ENCODE measurements around the gene CYP2U1.
"Not testable (repeated sequence)": the region's sequence is repeated elsewhere in the genome, so short reads cannot be mapped to it uniquely, and the experiment has no call there.

CYP2U1 gene

DNA sequence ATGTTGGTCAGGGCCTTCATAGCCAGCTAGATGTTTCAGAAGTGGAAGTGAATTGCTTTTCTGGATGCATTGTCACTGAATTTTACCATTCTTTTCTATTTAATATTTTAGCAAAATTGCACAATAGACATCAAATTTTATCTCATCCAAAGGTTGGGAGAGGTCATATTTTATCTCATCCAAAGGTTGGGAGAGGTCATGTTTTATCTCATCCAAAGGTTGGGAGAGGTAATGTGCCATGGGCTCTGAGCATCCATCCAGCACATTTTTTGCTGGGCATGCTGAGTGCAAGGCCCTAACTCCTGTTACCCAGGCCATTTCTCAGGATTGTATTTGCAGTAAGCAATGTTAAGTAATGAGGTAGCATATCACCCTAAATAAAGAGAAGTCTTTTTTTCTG is 14.7 kb upstream of the CYP2U1 start:
- no peaks in the 10 kb centered on the region for H3K36me3 ChIP-seq (ENCODE audit: control insufficient read depth, insufficient read depth, low read length)
- H3K4me3 ChIP-seq (ENCODE audit: insufficient read depth, low read depth, low read length), result no peak overlapping the region
- H3K27ac ChIP-seq (ENCODE audit: insufficient read depth, low read depth, low read length, poor library complexity, severe bottlenecking), result no peak overlapping the region
- no peaks in the 10 kb centered on the region for H3K27me3 ChIP-seq (ENCODE audit: control insufficient read depth, insufficient read depth, low read length, poor library complexity, severe bottlenecking)
- no peaks in the 10 kb centered on the region for H3K9me3 ChIP-seq (ENCODE audit: control insufficient read depth, low read length)
- no peaks in the 10 kb centered on the region for H3K4me1 ChIP-seq (ENCODE audit: control insufficient read depth, insufficient read depth, low read length)

GRCh38 chr4:107917500-107917899 is 13.8 kb upstream of the CYP2U1 start:
- Histone ChIP-seq H3K27me3 (ENCODE audit: control insufficient read depth, insufficient read depth, low read length, poor library complexity, severe bottlenecking) (no peaks in the 10 kb centered on the region), H3K4me1 (ENCODE audit: control insufficient read depth, insufficient read depth, low read length) (no peaks in the 10 kb centered on the region), H3K9me3 (ENCODE audit: control insufficient read depth, low read length) (no peaks in the 10 kb centered on the region), H3K4me3 (ENCODE audit: insufficient read depth, low read depth, low read length) (no peak overlapping the region), H3K27ac (ENCODE audit: insufficient read depth, low read depth, low read length, poor library complexity, severe bottlenecking) (no peak overlapping the region), H3K36me3 (ENCODE audit: control insufficient read depth, insufficient read depth, low read length) (no peaks in the 10 kb centered on the region)
- WGBS, 2 experiments, result 91 to 94% methylated on average over 1 to 2 of the region's 2 CpGs

GRCh38 chr4:107922486-107923473 is 8.6 kb upstream of the CYP2U1 start:
- Histone ChIP-seq H3K4me1 (ENCODE audit: control insufficient read depth, insufficient read depth, low read length) (no peaks in the 10 kb centered on the region), H3K36me3 (ENCODE audit: control insufficient read depth, insufficient read depth, low read length) (no peaks in the 10 kb centered on the region), H3K27me3 (ENCODE audit: control insufficient read depth, insufficient read depth, low read length, poor library complexity, severe bottlenecking) (no peaks in the 10 kb centered on the region), H3K27ac (ENCODE audit: insufficient read depth, low read depth, low read length, poor library complexity, severe bottlenecking) (no peak overlapping the region), H3K4me3 (ENCODE audit: insufficient read depth, low read depth, low read length) (no peak overlapping the region), H3K9me3 (ENCODE audit: control insufficient read depth, low read length) (no peaks in the 10 kb centered on the region)
- 82 to 92% methylated on average over 3 of the region's 4 CpGs for WGBS, 2 experiments

GRCh38 chr4:107925713-107926112 is 5.6 kb upstream of the CYP2U1 start:
- H3K27ac ChIP-seq (ENCODE audit: insufficient read depth, low read depth, low read length, poor library complexity, severe bottlenecking); H3K4me1 ChIP-seq (ENCODE audit: control insufficient read depth, insufficient read depth, low read length); H3K9me3 ChIP-seq (ENCODE audit: control insufficient read depth, low read length); H3K4me3 ChIP-seq (ENCODE audit: insufficient read depth, low read depth, low read length); H3K27me3 ChIP-seq (ENCODE audit: control insufficient read depth, insufficient read depth, low read length, poor library complexity, severe bottlenecking); H3K36me3 ChIP-seq (ENCODE audit: control insufficient read depth, insufficient read depth, low read length): not testable (repeated sequence)

DNA sequence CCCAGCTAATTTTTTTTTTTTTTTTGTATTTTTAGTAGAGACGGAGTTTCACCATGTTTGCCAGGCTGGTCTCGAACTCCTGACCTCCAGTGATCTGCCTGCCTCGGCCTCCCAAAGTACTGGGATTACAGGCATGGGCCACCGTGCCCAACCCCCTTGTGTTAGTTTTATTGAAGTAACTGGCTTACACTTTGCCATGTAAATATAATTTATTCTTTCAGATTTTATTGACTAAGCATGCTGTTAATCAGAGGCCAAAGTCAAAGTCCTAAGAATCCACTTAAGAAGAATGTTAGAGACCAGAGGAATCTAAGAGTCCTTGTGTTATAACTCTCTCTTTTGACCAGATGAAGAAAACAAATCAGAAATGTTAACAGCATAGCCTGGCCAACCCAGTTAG is 4.5 kb upstream of the CYP2U1 start:
- H3K4me1 ChIP-seq (ENCODE audit: control insufficient read depth, insufficient read depth, low read length); H3K4me3 ChIP-seq (ENCODE audit: insufficient read depth, low read depth, low read length); H3K9me3 ChIP-seq (ENCODE audit: control insufficient read depth, low read length); H3K27ac ChIP-seq (ENCODE audit: insufficient read depth, low read depth, low read length, poor library complexity, severe bottlenecking); H3K36me3 ChIP-seq (ENCODE audit: control insufficient read depth, insufficient read depth, low read length): not testable (repeated sequence)
- H3K27me3 ChIP-seq (ENCODE audit: control insufficient read depth, insufficient read depth, low read length, poor library complexity, severe bottlenecking), result peaks cover 11% of the 10 kb centered on the region
- 85 to 88% methylated on average over 4 of the region's 4 CpGs for WGBS, 2 experiments

DNA sequence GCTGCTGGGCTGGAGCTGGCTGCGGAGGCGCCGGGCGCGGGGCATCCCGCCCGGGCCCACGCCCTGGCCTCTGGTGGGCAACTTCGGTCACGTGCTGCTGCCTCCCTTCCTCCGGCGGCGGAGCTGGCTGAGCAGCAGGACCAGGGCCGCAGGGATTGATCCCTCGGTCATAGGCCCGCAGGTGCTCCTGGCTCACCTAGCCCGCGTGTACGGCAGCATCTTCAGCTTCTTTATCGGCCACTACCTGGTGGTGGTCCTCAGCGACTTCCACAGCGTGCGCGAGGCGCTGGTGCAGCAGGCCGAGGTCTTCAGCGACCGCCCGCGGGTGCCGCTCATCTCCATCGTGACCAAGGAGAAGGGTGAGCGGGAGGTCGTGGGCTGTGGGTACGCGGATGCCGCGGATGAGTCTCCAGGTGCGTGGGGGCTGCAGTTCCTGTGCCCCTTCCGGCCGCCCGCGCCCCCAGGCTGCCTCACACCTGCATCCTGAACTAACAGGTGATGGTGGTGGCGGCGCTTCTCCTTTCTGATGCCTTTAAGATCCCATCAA is 499 bp downstream of the CYP2U1 start:
- WGBS, 2 experiments, result 6% methylated on average over 45 of the region's 45 CpGs
- Histone ChIP-seq H3K4me3 (ENCODE audit: insufficient read depth, low read depth, low read length) (peak overlapping the region; percentile 79), H3K27me3 (ENCODE audit: control insufficient read depth, insufficient read depth, low read length, poor library complexity, severe bottlenecking) (peaks cover 25% of the 10 kb centered on the region), H3K4me1 (ENCODE audit: control insufficient read depth, insufficient read depth, low read length) (peaks cover 17% of the 10 kb centered on the region), H3K9me3 (ENCODE audit: control insufficient read depth, low read length) (no peaks in the 10 kb centered on the region), H3K27ac (ENCODE audit: insufficient read depth, low read depth, low read length, poor library complexity, severe bottlenecking) (no peak overlapping the region), H3K36me3 (ENCODE audit: control insufficient read depth, insufficient read depth, low read length) (no peaks in the 10 kb centered on the region)

DNA sequence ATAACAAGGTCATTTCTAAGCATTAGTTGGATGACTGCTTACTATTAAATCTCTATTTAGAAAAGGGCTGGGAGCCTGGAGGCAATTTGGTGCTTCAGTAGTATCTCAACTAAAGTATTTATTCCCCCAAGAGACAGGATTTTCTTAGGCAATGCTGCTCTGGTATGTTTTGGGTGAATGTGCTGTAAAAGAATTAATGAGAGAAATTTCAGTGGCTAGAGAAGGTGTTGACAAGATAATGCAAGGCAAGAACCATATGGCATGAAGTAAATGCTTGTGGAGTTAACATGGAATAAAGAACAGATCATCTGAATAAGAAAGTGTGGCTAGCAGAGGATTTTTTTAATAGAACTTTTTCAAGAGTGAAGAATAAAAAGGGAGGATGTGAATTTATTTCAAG is 3.9 kb downstream of the CYP2U1 start:
- Histone ChIP-seq H3K4me1 (ENCODE audit: control insufficient read depth, insufficient read depth, low read length) (peaks cover 17% of the 10 kb centered on the region), H3K4me3 (ENCODE audit: insufficient read depth, low read depth, low read length) (no peak overlapping the region), H3K36me3 (ENCODE audit: control insufficient read depth, insufficient read depth, low read length) (no peaks in the 10 kb centered on the region), H3K27me3 (ENCODE audit: control insufficient read depth, insufficient read depth, low read length, poor library complexity, severe bottlenecking) (peaks cover 25% of the 10 kb centered on the region), H3K9me3 (ENCODE audit: control insufficient read depth, low read length) (no peaks in the 10 kb centered on the region), H3K27ac (ENCODE audit: insufficient read depth, low read depth, low read length, poor library complexity, severe bottlenecking) (no peak overlapping the region)

- Histone ChIP-seq H3K27me3 (ENCODE audit: control insufficient read depth, insufficient read depth, low read length, poor library complexity, severe bottlenecking) (peaks cover 13% of the 10 kb centered on the region), H3K4me3 (ENCODE audit: insufficient read depth, low read depth, low read length) (no peak overlapping the region), H3K9me3 (ENCODE audit: control insufficient read depth, low read length) (no peaks in the 10 kb centered on the region), H3K36me3 (ENCODE audit: control insufficient read depth, insufficient read depth, low read length) (no peaks in the 10 kb centered on the region), H3K27ac (ENCODE audit: insufficient read depth, low read depth, low read length, poor library complexity, severe bottlenecking) (no peak overlapping the region), H3K4me1 (ENCODE audit: control insufficient read depth, insufficient read depth, low read length) (peaks cover 9% of the 10 kb centered on the region)
- 92 to 100% methylated on average over 2 of the region's 2 CpGs for WGBS, 2 experiments
These were observed 5.7 kb downstream of the CYP2U1 start for GRCh38 chr4:107937040-107937439.

DNA sequence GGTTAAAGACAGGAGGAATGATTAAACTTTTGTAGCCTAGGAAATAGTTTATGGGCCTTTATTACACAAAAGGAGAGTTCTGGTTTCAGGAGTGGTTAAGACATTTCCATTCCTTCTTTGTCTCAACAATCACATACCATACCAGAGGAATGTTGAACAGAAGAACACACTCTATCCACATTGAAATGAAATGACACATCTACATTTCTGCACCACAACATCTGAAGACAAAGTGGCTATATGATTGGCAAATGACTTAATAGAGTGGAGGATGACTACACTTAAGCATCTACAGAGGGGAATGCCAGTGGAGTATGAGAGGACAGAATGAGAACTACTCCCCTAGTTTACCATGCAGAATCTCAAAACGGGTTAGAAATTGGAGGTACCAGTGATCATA is 8.0 kb downstream of the CYP2U1 start:
- WGBS, 2 experiments, result 86 to 89% methylated on average over 1 of the region's 1 CpG
- Histone ChIP-seq H3K27ac (ENCODE audit: insufficient read depth, low read depth, low read length, poor library complexity, severe bottlenecking) (no peak overlapping the region), H3K36me3 (ENCODE audit: control insufficient read depth, insufficient read depth, low read length) (no peaks in the 10 kb centered on the region), H3K27me3 (ENCODE audit: control insufficient read depth, insufficient read depth, low read length, poor library complexity, severe bottlenecking) (no peaks in the 10 kb centered on the region), H3K4me1 (ENCODE audit: control insufficient read depth, insufficient read depth, low read length) (no peaks in the 10 kb centered on the region), H3K4me3 (ENCODE audit: insufficient read depth, low read depth, low read length) (no peak overlapping the region), H3K9me3 (ENCODE audit: control insufficient read depth, low read length) (no peaks in the 10 kb centered on the region)

GRCh38 chr4:107945809-107946208 is 14.5 kb downstream of the CYP2U1 start:
- no peak overlapping the region for H3K27ac ChIP-seq (ENCODE audit: insufficient read depth, low read depth, low read length, poor library complexity, severe bottlenecking)
- H3K4me1 ChIP-seq (ENCODE audit: control insufficient read depth, insufficient read depth, low read length), result no peaks in the 10 kb centered on the region
- no peaks in the 10 kb centered on the region for H3K27me3 ChIP-seq (ENCODE audit: control insufficient read depth, insufficient read depth, low read length, poor library complexity, severe bottlenecking)
- H3K4me3 ChIP-seq (ENCODE audit: insufficient read depth, low read depth, low read length), result no peak overlapping the region
- peaks cover 10% of the 10 kb centered on the region for H3K36me3 ChIP-seq (ENCODE audit: control insufficient read depth, insufficient read depth, low read length)
- 95 to 98% methylated on average over 2 to 3 of the region's 3 CpGs for WGBS, 2 experiments
- H3K9me3 ChIP-seq (ENCODE audit: control insufficient read depth, low read length), result no peaks in the 10 kb centered on the region
